T-cell (primary cell): ENCODE data around the gene GREB1. TPM values are rescaled to one million over a fixed set of nuclear protein-coding genes. Genes with fewer than 3 reads are reported as not detected.

Source experiments
- ATAC-seq, 4 experiments: fragments of 200-7000 bp in 3 of 4; fragments of 150-1000 bp in 1 of 4; cut with Tn5 transposase; replicated peaks in 1 of 4; 1 replicate in 3 of 4; 2 replicates in 1 of 4; pipeline ENCODE4 v1.10.0; 2021; ENCODE audit warnings: moderate library complexity in 3 of 4, mild to moderate bottlenecking in 2 of 4, moderate number of reproducible peaks in 1 of 4
- CTCF ChIA-PET, 2 donors: fragments of 300-600 bp; sonication (Branson Sonifier 250); formaldehyde crosslinking; loops; one replicate each; lab custom pipeline; 2022; ENCODE audit warnings: antibody characterized with exemption in 2 of 2; lab: Charles Lee
- POLR2A ChIA-PET, 2 donors: fragments of 300-600 bp; sonication (Branson Sonifier 250); formaldehyde crosslinking; loops; one replicate each; lab custom pipeline; 2022; ENCODE audit warnings: antibody characterized with exemption in 2 of 2; lab: Charles Lee
- DNase-seq, 35 experiments: peaks; one replicate each; pipeline versions ENCODE4 v3.0.0 to v3.0.0-alpha.2; 2013 to 2023
- H3K27ac ChIP-seq: one replicate; pipeline ENCODE4 v1.5.1; 2013; ENCODE audit warnings: low read length
- H3K27me3 ChIP-seq, 2 experiments: replicated peaks in 1 of 2; 1 replicate in 1 of 2; 2 replicates in 1 of 2; pipeline versions ENCODE4 v1.6.1 to v1.7.0; 2013; ENCODE audit warnings: low read length in 1 of 2, mixed read lengths in 1 of 2; ENCODE audit not compliant: control insufficient read depth in 2 of 2, insufficient read depth in 2 of 2; ENCODE audit errors: extremely low read depth in 1 of 2
- H3K36me3 ChIP-seq, 2 donors: 1 replicate in 1 of 2; 2 replicates in 1 of 2; pipeline versions ENCODE4 v1.6.1 to v1.7.0; 2013; ENCODE audit warnings: low read length in 1 of 2; ENCODE audit not compliant: control insufficient read depth in 2 of 2, insufficient read depth in 1 of 2; ENCODE audit errors: extremely low read depth in 1 of 2
- H3K4me1 ChIP-seq, 2 experiments: 1 replicate in 1 of 2; 2 replicates in 1 of 2; pipeline versions ENCODE4 v1.6.1 to v1.7.0; 2013; ENCODE audit warnings: low read length in 2 of 2, mixed read lengths in 1 of 2; ENCODE audit not compliant: insufficient read depth in 2 of 2, control insufficient read depth in 1 of 2; ENCODE audit errors: extremely low read depth in 1 of 2
- H3K4me3 ChIP-seq, 2 donors: 1 replicate in 1 of 2; 2 replicates in 1 of 2; pipeline versions ENCODE4 v1.5.1 to v1.7.0; 2013; ENCODE audit warnings: mild to moderate bottlenecking in 2 of 2, low read length in 1 of 2, moderate library complexity in 1 of 2; ENCODE audit not compliant: control insufficient read depth in 1 of 2; ENCODE audit errors: extremely low read depth in 1 of 2
- H3K9me3 ChIP-seq: 2 replicates; pipeline ENCODE4 v1.7.0; 2013
- H3K27ac Mint-ChIP-seq, 2 donors: one replicate each; pipeline ENCODE4 v1.8.0; 2020 to 2021; ENCODE audit warnings: mild to moderate bottlenecking in 2 of 2, mixed read lengths in 2 of 2
- H3K27me3 Mint-ChIP-seq, 2 donors: one replicate each; pipeline ENCODE4 v1.8.0; 2021 to 2022; ENCODE audit warnings: mixed read lengths in 2 of 2
- H3K36me3 Mint-ChIP-seq: one replicate; pipeline ENCODE4 v1.8.0; 2021; ENCODE audit warnings: mixed read lengths
- H3K4me1 Mint-ChIP-seq, 3 donors: one replicate each; pipeline ENCODE4 v1.8.0; 2020 to 2022; ENCODE audit warnings: mixed read lengths in 3 of 3, mild to moderate bottlenecking in 1 of 3
- H3K4me3 Mint-ChIP-seq, 3 donors: one replicate each; pipeline ENCODE4 v1.8.0; 2020 to 2022; ENCODE audit warnings: mild to moderate bottlenecking in 3 of 3, mixed read lengths in 3 of 3, moderate library complexity in 3 of 3
- H3K9me3 Mint-ChIP-seq, 3 donors: one replicate each; pipeline ENCODE4 v1.8.0; 2020 to 2022; ENCODE audit warnings: mixed read lengths in 3 of 3
- WGBS: methylation state at CpG from one replicate; pipeline ENCODE4 v1.1.5; 2013; ENCODE audit warnings: missing lambda C conversion rate; ENCODE audit not compliant: insufficient coverage; 5-methylcytosine and 5-hydroxymethylcytosine counted together
- total RNA-seq, 35 experiments: library from RNA in 6 of 35; stranded (reverse) in 6 of 35; fragments of 120-200 nt in 1 of 35; gene quantifications; one replicate each; pipeline versions ENCODE4 v1.2.1 to v1.2.4 and lab custom pipeline; 2013 to 2026

The GREB1 gene
- total RNA-seq, 5 donors from 2014 or later (not counting 1 experiment from before 2014, with no cell fraction given): 0.23 to 1.2 (median 0.63) TPM

DNA sequence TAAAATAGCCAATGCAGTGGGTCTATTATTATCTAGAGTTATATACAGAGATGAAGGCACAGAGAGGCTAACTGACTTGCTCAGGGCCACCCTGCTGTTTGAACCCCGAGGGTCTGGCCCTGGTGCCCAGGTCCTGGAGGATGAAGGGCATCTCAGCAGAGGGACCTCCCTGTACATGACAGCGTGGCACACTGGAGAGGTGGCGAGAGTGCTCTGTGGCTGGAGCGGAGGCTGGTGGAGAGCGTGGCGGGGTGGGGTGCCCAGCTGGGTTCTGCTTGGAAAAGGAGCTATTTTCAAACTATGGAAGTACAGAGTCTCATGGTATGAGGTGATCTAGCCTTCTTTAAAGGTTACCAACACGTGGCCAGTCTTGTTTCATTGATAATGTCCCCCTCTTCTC, 35.8 kb downstream of the GREB1 start:
- Mint-ChIP-seq H3K4me3 (no peak overlapping the region), H3K27ac (no peak overlapping the region), H3K27me3 (peaks cover 3 to 7% of the 10 kb centered on the region in 2 donors), H3K36me3 (no peaks in the 10 kb centered on the region), H3K9me3 (no peaks in the 10 kb centered on the region), H3K4me1 (no peaks in the 10 kb centered on the region)
- no peaks in the 10 kb centered on the region for H3K36me3 ChIP-seq
- no peaks in the 10 kb centered on the region for H3K4me1 ChIP-seq
- 58% methylated on average over 3 of the region's 7 CpGs for WGBS
- no peaks in the 10 kb centered on the region for H3K9me3 ChIP-seq
- ATAC-seq (no peak), DNase-seq (no peak)
- H3K4me3 ChIP-seq: no peak overlapping the region
- peaks cover 0 to 21% of the 10 kb centered on the region in 2 experiments for H3K27me3 ChIP-seq
- no peak overlapping the region for H3K27ac ChIP-seq
- CTCF ChIA-PET: interaction anchor here in 1 of 2 donors (0.7 kb wide), 1 partner anchor 61 kb away, joined by 3 read pairs; no protein-coding TSS in a partner anchor
- POLR2A ChIA-PET: no interaction called here

DNA sequence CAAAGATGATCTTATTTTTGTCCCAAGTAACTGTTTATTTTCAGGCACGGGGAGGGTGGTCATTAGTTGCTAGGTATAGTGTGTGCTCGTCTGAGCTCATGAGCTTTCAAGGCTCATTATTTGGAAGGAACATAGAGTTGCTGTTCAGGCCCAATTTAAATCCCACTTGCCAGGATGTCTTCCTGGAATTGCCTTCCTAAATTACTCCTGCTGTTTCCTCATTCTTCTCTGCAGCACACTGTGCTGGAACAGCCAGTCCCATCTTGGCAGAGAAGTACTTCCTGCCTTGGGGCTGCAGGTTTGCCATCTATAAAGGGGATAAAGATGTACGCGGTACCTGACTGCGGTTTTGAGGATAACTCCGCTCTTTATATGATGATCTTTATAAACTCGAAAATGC, 37.3 kb downstream of the GREB1 start:
- H3K9me3 Mint-ChIP-seq: no peaks in the 10 kb centered on the region
- Histone ChIP-seq H3K36me3 (no peaks in the 10 kb centered on the region), H3K9me3 (no peaks in the 10 kb centered on the region), H3K27ac (no peak overlapping the region), H3K4me1 (no peaks in the 10 kb centered on the region), H3K27me3 (peaks cover 0 to 16% of the 10 kb centered on the region in 2 experiments), H3K4me3 (no peak overlapping the region)
- peaks cover 0 to 7% of the 10 kb centered on the region in 2 donors for H3K27me3 Mint-ChIP-seq
- H3K4me3 Mint-ChIP-seq: no peak overlapping the region
- WGBS: 40% methylated on average over 1 of the region's 7 CpGs
- POLR2A ChIA-PET: no interaction called here
- DNase-seq: no peak
- ATAC-seq: no peak
- H3K36me3 Mint-ChIP-seq: no peaks in the 10 kb centered on the region
- H3K4me1 Mint-ChIP-seq: no peaks in the 10 kb centered on the region
- H3K27ac Mint-ChIP-seq: no peak overlapping the region
- CTCF ChIA-PET: interaction anchor here in 1 of 2 donors (0.7 kb wide), 1 partner anchor 263 kb away, joined by 3 read pairs; no protein-coding TSS in a partner anchor

DNA sequence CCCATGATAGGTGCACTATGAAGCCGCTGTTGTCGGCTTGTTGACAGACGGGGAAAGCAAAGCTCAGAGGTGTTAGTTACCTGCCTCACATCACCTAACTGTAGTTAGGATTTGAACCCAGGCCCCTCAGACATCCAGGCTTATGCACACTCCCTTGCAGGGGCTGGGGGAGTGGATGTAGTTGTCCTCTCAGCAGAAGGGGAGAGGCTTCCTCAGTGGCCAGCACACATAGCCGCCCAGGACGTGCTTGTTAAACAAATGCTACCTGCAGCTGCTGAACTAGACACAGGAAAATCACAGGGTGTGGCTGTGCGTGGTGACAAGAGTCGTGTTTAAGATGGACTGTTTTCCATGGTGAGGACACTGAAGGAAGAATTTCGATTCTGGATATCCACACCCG, 39.2 kb downstream of the GREB1 start:
- Histone ChIP-seq H3K4me3 (no peak overlapping the region), H3K27me3 (peaks cover 0 to 6% of the 10 kb centered on the region in 2 experiments), H3K27ac (no peak overlapping the region), H3K9me3 (no peaks in the 10 kb centered on the region), H3K4me1 (no peaks in the 10 kb centered on the region), H3K36me3 (no peaks in the 10 kb centered on the region)
- WGBS: 74% methylated on average over 4 of the region's 9 CpGs
- Mint-ChIP-seq H3K4me1 (no peaks in the 10 kb centered on the region), H3K36me3 (no peaks in the 10 kb centered on the region), H3K27ac (no peak overlapping the region), H3K27me3 (peaks cover 0 to 5% of the 10 kb centered on the region in 2 donors), H3K4me3 (no peak overlapping the region), H3K9me3 (no peaks in the 10 kb centered on the region)
- ATAC-seq (no peak), DNase-seq (no peak)
- ChIA-PET POLR2A (no interaction called here), CTCF (interaction anchor here in 1 of 2 donors (0.6 kb wide), 1 partner anchor 85 kb away, joined by 4 read pairs; no protein-coding TSS in a partner anchor)

DNA sequence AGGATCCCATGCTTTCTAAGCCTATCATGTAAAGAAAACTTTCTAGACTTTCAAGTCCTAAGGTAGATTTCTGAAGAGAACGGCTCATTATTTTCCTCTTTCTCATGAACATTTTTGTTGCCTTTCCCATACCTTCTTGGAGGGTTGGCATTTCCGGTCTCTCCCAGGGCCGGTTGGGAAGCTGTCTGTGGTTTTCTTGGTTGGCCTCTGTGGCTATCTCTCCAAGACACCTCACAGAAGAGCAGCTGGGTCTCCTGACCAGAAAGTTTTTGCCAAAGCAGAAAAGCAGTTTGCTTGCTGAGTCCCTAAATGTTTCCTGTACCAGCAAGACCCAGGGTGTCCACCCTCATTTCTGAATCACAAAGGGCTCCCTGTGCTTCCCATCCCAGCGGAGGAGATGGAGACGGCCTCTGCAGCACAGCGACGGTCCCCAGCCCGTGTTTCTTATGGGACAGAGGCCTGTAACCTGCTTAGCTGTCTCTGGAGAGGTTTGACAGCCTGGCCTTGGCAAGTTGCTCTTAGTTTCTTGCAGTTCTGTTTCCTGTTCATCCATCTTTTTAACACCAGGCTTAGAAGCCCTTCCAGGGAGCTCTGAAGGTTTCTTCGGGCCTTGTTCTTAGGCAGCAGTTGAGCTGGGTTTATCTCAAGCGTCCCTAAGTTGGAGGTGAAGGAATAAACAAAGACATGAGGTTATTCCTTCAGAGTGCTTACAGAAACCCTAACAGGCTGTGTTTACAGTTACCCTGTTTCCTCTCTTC, 39.8 kb downstream of the GREB1 start:
- Histone ChIP-seq H3K4me1 (no peaks in the 10 kb centered on the region), H3K27me3 (peaks cover 0 to 8% of the 10 kb centered on the region in 2 experiments), H3K9me3 (no peaks in the 10 kb centered on the region), H3K4me3 (no peak overlapping the region), H3K36me3 (no peaks in the 10 kb centered on the region), H3K27ac (no peak overlapping the region)
- ChIA-PET POLR2A (no interaction called here), CTCF (no interaction called here)
- Mint-ChIP-seq H3K27me3 (peaks cover 0 to 5% of the 10 kb centered on the region in 2 donors), H3K36me3 (no peaks in the 10 kb centered on the region), H3K27ac (no peak overlapping the region), H3K4me3 (no peak overlapping the region), H3K9me3 (no peaks in the 10 kb centered on the region), H3K4me1 (no peaks in the 10 kb centered on the region)
- 79% methylated on average over 7 of the region's 10 CpGs for WGBS
- no peak for DNase-seq
- ATAC-seq: no peak

DNA sequence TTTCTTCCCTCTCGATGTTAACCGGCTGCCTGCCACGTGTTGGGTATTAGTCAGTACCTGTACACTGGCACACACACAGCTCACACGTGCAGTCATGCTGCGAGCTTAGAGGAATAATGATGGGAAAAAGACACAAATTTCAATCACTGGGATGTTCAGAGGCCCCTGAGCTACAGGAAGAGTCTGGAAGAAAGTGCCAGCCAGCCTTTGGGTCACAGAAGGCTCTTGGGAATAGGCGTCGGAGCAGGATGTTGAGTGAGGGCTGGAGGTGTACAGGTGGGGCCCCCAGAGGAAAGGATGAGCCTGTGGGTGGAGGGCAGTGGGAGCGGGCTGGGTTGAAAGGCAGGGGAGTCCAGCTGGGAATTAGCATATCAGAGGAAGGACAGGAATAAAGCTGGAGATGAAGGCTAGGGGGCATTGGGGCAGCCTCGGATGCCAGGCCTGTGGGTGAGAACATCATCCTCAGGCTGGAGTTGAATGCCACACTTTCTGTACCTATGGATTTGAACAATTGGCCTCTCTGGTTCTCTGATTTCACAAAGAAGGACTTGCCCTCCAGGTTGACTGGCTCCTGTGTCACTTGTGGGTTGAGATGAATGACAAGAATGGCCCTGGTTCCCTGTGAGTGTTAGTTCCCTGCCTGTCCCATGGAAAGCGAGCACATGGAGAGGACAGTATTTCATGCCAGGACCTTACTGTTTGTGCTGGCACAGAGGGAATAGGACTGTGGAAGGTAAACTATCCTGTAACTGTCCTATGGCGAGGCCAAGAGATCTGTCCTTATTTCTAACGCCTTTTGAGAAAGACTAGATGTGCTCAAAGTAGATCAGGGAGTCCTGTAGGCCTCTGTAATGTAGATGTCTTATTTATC, 40.6 kb downstream of the GREB1 start:
- ChIA-PET POLR2A (no interaction called here), CTCF (no interaction called here)
- WGBS: 81% methylated on average over 5 of the region's 12 CpGs
- Histone ChIP-seq H3K4me3 (no peak overlapping the region), H3K4me1 (no peaks in the 10 kb centered on the region), H3K27me3 (peaks cover 0 to 13% of the 10 kb centered on the region in 2 experiments), H3K27ac (no peak overlapping the region), H3K9me3 (no peaks in the 10 kb centered on the region), H3K36me3 (no peaks in the 10 kb centered on the region)
- DNase-seq: no peak
- Mint-ChIP-seq H3K4me1 (no peaks in the 10 kb centered on the region), H3K27me3 (peaks cover 3 to 5% of the 10 kb centered on the region in 2 donors), H3K4me3 (no peak overlapping the region), H3K27ac (no peak overlapping the region), H3K9me3 (no peaks in the 10 kb centered on the region), H3K36me3 (no peaks in the 10 kb centered on the region)
- no peak for ATAC-seq

DNA sequence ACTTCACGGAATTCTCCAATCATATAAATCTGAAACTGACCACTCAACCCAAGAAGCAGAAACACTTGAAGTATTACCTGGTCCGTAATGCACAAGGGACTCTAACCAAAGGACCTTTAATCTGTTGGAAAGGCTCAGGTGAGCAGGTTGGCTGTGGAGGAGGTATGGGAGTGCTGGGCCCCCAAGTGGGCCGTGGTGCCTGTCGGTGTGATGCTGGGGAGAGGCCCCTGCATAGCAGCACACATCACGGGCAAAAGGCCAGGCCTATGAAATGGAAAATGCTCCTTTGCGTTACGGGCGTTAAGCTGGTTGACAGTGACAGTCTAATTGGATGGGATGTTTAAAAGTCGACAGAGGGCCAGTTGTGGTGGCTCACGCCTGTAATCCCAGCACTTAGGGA, 42.6 kb downstream of the GREB1 start:
- H3K27me3 ChIP-seq: peaks cover 0 to 13% of the 10 kb centered on the region in 2 experiments
- no peak overlapping the region for H3K27ac ChIP-seq
- H3K27me3 Mint-ChIP-seq: peaks cover 1 to 3% of the 10 kb centered on the region in 2 donors
- ATAC-seq (no peak), DNase-seq (no peak)
- H3K9me3 Mint-ChIP-seq: no peaks in the 10 kb centered on the region
- no peaks in the 10 kb centered on the region for H3K4me1 ChIP-seq
- no peaks in the 10 kb centered on the region for H3K36me3 Mint-ChIP-seq
- no peaks in the 10 kb centered on the region for H3K36me3 ChIP-seq
- ChIA-PET POLR2A (no interaction called here), CTCF (interaction anchor here in 1 of 2 donors (0.7 kb wide), 1 partner anchor 752 kb away, joined by 4 read pairs; no protein-coding TSS in a partner anchor)
- no peaks in the 10 kb centered on the region for H3K9me3 ChIP-seq
- no peak overlapping the region for H3K4me3 Mint-ChIP-seq
- H3K4me3 ChIP-seq: no peak overlapping the region
- WGBS: 87% methylated on average over 6 of the region's 10 CpGs
- H3K4me1 Mint-ChIP-seq: no peaks in the 10 kb centered on the region
- H3K27ac Mint-ChIP-seq: no peak overlapping the region
